Measurements from ENCODE around the gene P3H1. TPM values are rescaled to one million over a fixed set of nuclear protein-coding genes. Genes with fewer than 3 reads are reported as not detected.

Gene P3H1
- total RNA-seq, 1 donor from 2014 or later, result 22.3 TPM

GRCh38 chr1:42806171-42806570 lies 39.3 kb upstream of the P3H1 start:
- H3K4me1 ChIP-seq, result no peaks in the 10 kb centered on the region
- peaks cover 9% of the 10 kb centered on the region for H3K36me3 ChIP-seq
- intact Hi-C loops (cut with DNase I), result no loop called here
- no peaks in the 10 kb centered on the region for H3K27me3 ChIP-seq
- no peak for DNase-seq
- H3K4me3 ChIP-seq, result no peak overlapping the region
- TF ChIP-seq CTCF (IDR thresholded peaks at IDR 0.05), result no peak
- H3K27ac ChIP-seq, result no peak overlapping the region
- no peaks in the 10 kb centered on the region for H3K9me3 ChIP-seq
- no peak for ATAC-seq

GRCh38 chr1:42801832-42802473 lies 35.1 kb upstream of the P3H1 start:
- Histone ChIP-seq H3K4me3 (no peak overlapping the region), H3K27me3 (no peaks in the 10 kb centered on the region), H3K4me1 (no peaks in the 10 kb centered on the region), H3K27ac (no peak overlapping the region), H3K36me3 (peaks cover 6% of the 10 kb centered on the region), H3K9me3 (no peaks in the 10 kb centered on the region)
- ATAC-seq (no peak), DNase-seq (no peak)
- intact Hi-C loops (cut with DNase I), result no loop called here
- no peak for TF ChIP-seq CTCF (IDR thresholded peaks at IDR 0.05)

- no peaks in the 10 kb centered on the region for H3K9me3 ChIP-seq
- no peaks in the 10 kb centered on the region for H3K4me1 ChIP-seq
- no peak for TF ChIP-seq CTCF (IDR thresholded peaks at IDR 0.05)
- no peak overlapping the region for H3K4me3 ChIP-seq
- no peak overlapping the region for H3K27ac ChIP-seq
- intact Hi-C loops (cut with DNase I), result no loop called here
- DNase-seq (no peak), ATAC-seq (no peak)
- no peaks in the 10 kb centered on the region for H3K27me3 ChIP-seq
- H3K36me3 ChIP-seq, result no peaks in the 10 kb centered on the region
These were observed 31.2 kb upstream of the P3H1 start for GRCh38 chr1:42797979-42798378.

- no peak for ATAC-seq
These were observed 30.6 kb upstream of the P3H1 start for GRCh38 chr1:42797414-42797813.

GRCh38 chr1:42793824-42794223 lies 27.0 kb upstream of the P3H1 start:
- DNase-seq (no peak), ATAC-seq (peak; percentile 36)
- Histone ChIP-seq H3K9me3 (no peaks in the 10 kb centered on the region), H3K27ac (no peak overlapping the region), H3K4me3 (no peak overlapping the region), H3K4me1 (no peaks in the 10 kb centered on the region), H3K36me3 (no peaks in the 10 kb centered on the region), H3K27me3 (no peaks in the 10 kb centered on the region)
- intact Hi-C loops (cut with DNase I), result no loop called here
- TF ChIP-seq CTCF (IDR thresholded peaks at IDR 0.05), result no peak

More at GRCh38 chr1:42797414-42797813, 30.6 kb upstream of the P3H1 start:
- no peak for DNase-seq
- TF ChIP-seq CTCF (IDR thresholded peaks at IDR 0.05), result no peak
- Histone ChIP-seq H3K9me3 (no peaks in the 10 kb centered on the region), H3K4me3 (no peak overlapping the region), H3K4me1 (no peaks in the 10 kb centered on the region), H3K27me3 (no peaks in the 10 kb centered on the region), H3K27ac (no peak overlapping the region), H3K36me3 (no peaks in the 10 kb centered on the region)
- intact Hi-C loops (cut with DNase I), result no loop called here

GRCh38 chr1:42788021-42788420 lies 21.2 kb upstream of the P3H1 start:
- DNase-seq (no peak), ATAC-seq (no peak)
- no peaks in the 10 kb centered on the region for H3K27me3 ChIP-seq
- no peak overlapping the region for H3K4me3 ChIP-seq
- no peaks in the 10 kb centered on the region for H3K36me3 ChIP-seq
- H3K27ac ChIP-seq, result no peak overlapping the region
- peaks cover 9% of the 10 kb centered on the region for H3K4me1 ChIP-seq
- TF ChIP-seq CTCF (IDR thresholded peaks at IDR 0.05), result no peak
- intact Hi-C loops (cut with DNase I), result no loop called here
- no peaks in the 10 kb centered on the region for H3K9me3 ChIP-seq
